ENCODE measurements around the gene CEMIP.

DNA sequence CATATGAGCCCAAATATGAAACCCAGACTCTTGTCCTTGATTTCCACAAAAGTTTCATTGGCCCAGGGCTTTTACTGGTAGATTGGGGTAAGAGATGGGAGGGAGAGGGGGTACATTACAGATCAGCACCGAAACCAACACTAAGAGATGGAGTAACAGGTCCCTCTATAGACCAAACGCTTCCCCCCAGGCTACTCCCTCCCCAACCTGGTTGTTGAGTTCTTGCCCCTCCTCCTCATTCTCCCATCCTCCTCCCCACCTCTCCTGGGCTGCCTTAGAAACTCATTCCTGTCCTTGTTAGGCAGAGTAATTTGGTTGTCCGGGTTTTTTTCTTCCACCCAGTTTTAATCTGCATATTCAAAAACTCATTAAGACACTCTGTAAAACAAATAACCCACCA is 136.3 kb downstream of the CEMIP start:
- TF ChIP-seq SMC3 (IDR thresholded peaks at IDR 0.05; ENCODE audit: low read depth, low read length) (no peak), FOXM1 (IDR thresholded peaks at IDR 0.05; ENCODE audit: low read depth) (no peak), POLR2AphosphoS5 (IDR thresholded peaks at IDR 0.05; ENCODE audit: low read depth, low read length) (no peak), GATA2 (CRISPR knock-in tag; IDR thresholded peaks at IDR 0.05) (no peak), YY1 (IDR thresholded peaks at IDR 0.05; ENCODE audit: low read depth) (no peak), FOXJ3 (CRISPR knock-in tag; IDR thresholded peaks at IDR 0.05) (no peak), EP300 (IDR thresholded peaks at IDR 0.05; ENCODE audit: borderline replicate concordance in 1 of 2, low read depth in 1 of 2, low read length in 1 of 2) (no peak), EZH2phosphoT487 (IDR thresholded peaks at IDR 0.05; ENCODE audit: borderline replicate concordance, low read depth) (no peak), TEAD4 (IDR thresholded peaks at IDR 0.05; ENCODE audit: borderline replicate concordance, insufficient read depth) (no peak), CHD2 (IDR thresholded peaks at IDR 0.05; ENCODE audit: low read length, partially characterized antibody) (no peak), RFX5 (IDR thresholded peaks at IDR 0.05; ENCODE audit: low read length) (no peak)
- TF ChIP-seq, protein P1, sequence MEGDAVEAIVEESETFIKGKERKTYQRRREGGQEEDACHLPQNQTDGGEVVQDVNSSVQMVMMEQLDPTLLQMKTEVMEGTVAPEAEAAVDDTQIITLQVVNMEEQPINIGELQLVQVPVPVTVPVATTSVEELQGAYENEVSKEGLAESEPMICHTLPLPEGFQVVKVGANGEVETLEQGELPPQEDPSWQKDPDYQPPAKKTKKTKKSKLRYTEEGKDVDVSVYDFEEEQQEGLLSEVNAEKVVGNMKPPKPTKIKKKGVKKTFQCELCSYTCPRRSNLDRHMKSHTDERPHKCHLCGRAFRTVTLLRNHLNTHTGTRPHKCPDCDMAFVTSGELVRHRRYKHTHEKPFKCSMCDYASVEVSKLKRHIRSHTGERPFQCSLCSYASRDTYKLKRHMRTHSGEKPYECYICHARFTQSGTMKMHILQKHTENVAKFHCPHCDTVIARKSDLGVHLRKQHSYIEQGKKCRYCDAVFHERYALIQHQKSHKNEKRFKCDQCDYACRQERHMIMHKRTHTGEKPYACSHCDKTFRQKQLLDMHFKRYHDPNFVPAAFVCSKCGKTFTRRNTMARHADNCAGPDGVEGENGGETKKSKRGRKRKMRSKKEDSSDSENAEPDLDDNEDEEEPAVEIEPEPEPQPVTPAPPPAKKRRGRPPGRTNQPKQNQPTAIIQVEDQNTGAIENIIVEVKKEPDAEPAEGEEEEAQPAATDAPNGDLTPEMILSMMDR (IDR thresholded peaks at IDR 0.05) = no peak
- TF ChIP-seq, protein P2, sequence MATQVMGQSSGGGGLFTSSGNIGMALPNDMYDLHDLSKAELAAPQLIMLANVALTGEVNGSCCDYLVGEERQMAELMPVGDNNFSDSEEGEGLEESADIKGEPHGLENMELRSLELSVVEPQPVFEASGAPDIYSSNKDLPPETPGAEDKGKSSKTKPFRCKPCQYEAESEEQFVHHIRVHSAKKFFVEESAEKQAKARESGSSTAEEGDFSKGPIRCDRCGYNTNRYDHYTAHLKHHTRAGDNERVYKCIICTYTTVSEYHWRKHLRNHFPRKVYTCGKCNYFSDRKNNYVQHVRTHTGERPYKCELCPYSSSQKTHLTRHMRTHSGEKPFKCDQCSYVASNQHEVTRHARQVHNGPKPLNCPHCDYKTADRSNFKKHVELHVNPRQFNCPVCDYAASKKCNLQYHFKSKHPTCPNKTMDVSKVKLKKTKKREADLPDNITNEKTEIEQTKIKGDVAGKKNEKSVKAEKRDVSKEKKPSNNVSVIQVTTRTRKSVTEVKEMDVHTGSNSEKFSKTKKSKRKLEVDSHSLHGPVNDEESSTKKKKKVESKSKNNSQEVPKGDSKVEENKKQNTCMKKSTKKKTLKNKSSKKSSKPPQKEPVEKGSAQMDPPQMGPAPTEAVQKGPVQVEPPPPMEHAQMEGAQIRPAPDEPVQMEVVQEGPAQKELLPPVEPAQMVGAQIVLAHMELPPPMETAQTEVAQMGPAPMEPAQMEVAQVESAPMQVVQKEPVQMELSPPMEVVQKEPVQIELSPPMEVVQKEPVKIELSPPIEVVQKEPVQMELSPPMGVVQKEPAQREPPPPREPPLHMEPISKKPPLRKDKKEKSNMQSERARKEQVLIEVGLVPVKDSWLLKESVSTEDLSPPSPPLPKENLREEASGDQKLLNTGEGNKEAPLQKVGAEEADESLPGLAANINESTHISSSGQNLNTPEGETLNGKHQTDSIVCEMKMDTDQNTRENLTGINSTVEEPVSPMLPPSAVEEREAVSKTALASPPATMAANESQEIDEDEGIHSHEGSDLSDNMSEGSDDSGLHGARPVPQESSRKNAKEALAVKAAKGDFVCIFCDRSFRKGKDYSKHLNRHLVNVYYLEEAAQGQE (IDR thresholded peaks at IDR 0.05; ENCODE audit: low read depth, low read length) = no peak
- TF ChIP-seq, protein P3, sequence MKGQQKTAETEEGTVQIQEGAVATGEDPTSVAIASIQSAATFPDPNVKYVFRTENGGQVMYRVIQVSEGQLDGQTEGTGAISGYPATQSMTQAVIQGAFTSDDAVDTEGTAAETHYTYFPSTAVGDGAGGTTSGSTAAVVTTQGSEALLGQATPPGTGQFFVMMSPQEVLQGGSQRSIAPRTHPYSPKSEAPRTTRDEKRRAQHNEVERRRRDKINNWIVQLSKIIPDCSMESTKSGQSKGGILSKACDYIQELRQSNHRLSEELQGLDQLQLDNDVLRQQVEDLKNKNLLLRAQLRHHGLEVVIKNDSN (IDR thresholded peaks at IDR 0.05; ENCODE audit: borderline replicate concordance, low read depth) = no peak
